B cell (primary cell): Measurements from ENCODE around the gene CTSD. TPM values are rescaled to one million over a fixed set of nuclear protein-coding genes. Genes with fewer than 3 reads are reported as not detected.

ENCODE experiments used
- ATAC-seq: fragments of 200-7000 bp; cut with Tn5 transposase; one replicate; pipeline ENCODE4 v1.10.0; 2021; ENCODE audit warnings: low read depth, mild to moderate bottlenecking, moderate number of reproducible peaks, moderate library complexity
- CTCF ChIA-PET: fragments of 350-600 bp; sonication (Branson Sonifier 250); formaldehyde crosslinking; loops from one replicate; lab custom pipeline; 2021; ENCODE audit warnings: antibody characterized with exemption, inconsistent platforms; lab: Charles Lee
- POLR2A ChIA-PET: fragments of 350-600 bp; sonication (Branson Sonifier 250); formaldehyde crosslinking; loops from one replicate; lab custom pipeline; 2021; ENCODE audit warnings: antibody characterized with exemption; lab: Charles Lee
- DNase-seq: peaks from one replicate; pipeline ENCODE4 v3.0.0; 2013
- H2AFZ ChIP-seq: 2 replicates; pipeline ENCODE4 v1.6.1; 2012; ENCODE audit warnings: mild to moderate bottlenecking, low read depth, low read length; ENCODE audit not compliant: insufficient read depth, poor library complexity, severe bottlenecking
- H3K27ac ChIP-seq, 2 donors: 1 replicate in 1 of 2; 2 replicates in 1 of 2; pipeline ENCODE4 v1.5.1; 2012 to 2013; ENCODE audit warnings: low read length in 2 of 2, mild to moderate bottlenecking in 2 of 2, moderate library complexity in 1 of 2
- H3K27me3 ChIP-seq, 4 experiments: fragments of 200-600 bp in 1 of 4; sonication (generic) in 1 of 4; replicated peaks in 1 of 4; 1 replicate in 2 of 4; 2 replicates in 2 of 4; pipeline versions ENCODE4 v1.6.1 to v1.7.0; 2013 to 2016; ENCODE audit warnings: low read length in 3 of 4, mild to moderate bottlenecking in 2 of 4, mixed read lengths in 1 of 4, moderate library complexity in 1 of 4; ENCODE audit not compliant: insufficient read depth in 4 of 4, control insufficient read depth in 3 of 4; ENCODE audit errors: control extremely low read depth in 1 of 4
- H3K36me3 ChIP-seq, 2 experiments: replicated peaks in 1 of 2; 1 replicate in 1 of 2; 2 replicates in 1 of 2; pipeline versions ENCODE4 v1.6.1 to v1.7.1; 2013; ENCODE audit warnings: low read length in 1 of 2; ENCODE audit not compliant: insufficient read depth in 2 of 2, control insufficient read depth in 1 of 2; ENCODE audit errors: control extremely low read depth in 1 of 2, extremely low read depth in 1 of 2
- H3K4me1 ChIP-seq, 2 donors: fragments of 200-600 bp in 1 of 2; sonication (generic) in 1 of 2; 1 replicate in 1 of 2; 2 replicates in 1 of 2; pipeline versions ENCODE4 v1.5.1 to v1.6.1; 2013 to 2017; ENCODE audit warnings: low read length in 2 of 2; ENCODE audit not compliant: control insufficient read depth in 2 of 2, insufficient read depth in 2 of 2
- H3K4me2 ChIP-seq: replicated peaks from 2 replicates; pipeline ENCODE3; 2012; ENCODE audit warnings: mild to moderate bottlenecking, low read depth, low read length; ENCODE audit not compliant: poor library complexity, severe bottlenecking
- H3K4me3 ChIP-seq, 5 experiments: fragments of 200-600 bp in 1 of 5; sonication (generic) in 1 of 5; 1 replicate in 3 of 5; 2 replicates in 2 of 5; pipeline versions ENCODE4 v1.5.1 to v1.7.0; 2011 to 2016; ENCODE audit warnings: low read length in 4 of 5, mild to moderate bottlenecking in 4 of 5, low read depth in 2 of 5, control low read depth in 1 of 5, moderate library complexity in 1 of 5; ENCODE audit not compliant: insufficient read depth in 1 of 5; ENCODE audit errors: control extremely low read depth in 1 of 5, extremely low read depth in 1 of 5
- H3K79me2 ChIP-seq: fragments of 200-600 bp; sonication (generic); one replicate; pipeline ENCODE4 v1.6.0; 2016; ENCODE audit warnings: low read length; ENCODE audit not compliant: control insufficient read depth, insufficient read depth
- H3K9ac ChIP-seq: fragments of 200-600 bp; sonication (generic); 2 replicates; pipeline ENCODE4 v1.6.1; 2017; ENCODE audit warnings: mild to moderate bottlenecking, low read length, moderate library complexity
- H3K9me3 ChIP-seq, 3 donors: one replicate each; pipeline versions ENCODE4 v1.6.1 to v1.7.1; 2013; ENCODE audit warnings: low read length in 2 of 3; ENCODE audit not compliant: control insufficient read depth in 2 of 3, insufficient read depth in 1 of 3; ENCODE audit errors: control extremely low read depth in 1 of 3
- H4K20me1 ChIP-seq: 2 replicates; pipeline ENCODE4 v1.6.0; 2012; ENCODE audit warnings: mild to moderate bottlenecking, low read length; ENCODE audit not compliant: insufficient read depth, control insufficient read depth, poor library complexity, severe bottlenecking
- H3K27ac Mint-ChIP-seq: one replicate; pipeline ENCODE4 v1.8.0; 2021; ENCODE audit warnings: mixed read lengths
- H3K27me3 Mint-ChIP-seq: one replicate; pipeline ENCODE4 v1.8.0; 2021; ENCODE audit warnings: mixed read lengths
- H3K4me1 Mint-ChIP-seq: one replicate; pipeline ENCODE4 v1.8.0; 2021; ENCODE audit warnings: mixed read lengths
- H3K4me3 Mint-ChIP-seq: one replicate; pipeline ENCODE4 v1.8.0; 2021; ENCODE audit warnings: mixed read lengths
- H3K9me3 Mint-ChIP-seq: one replicate; pipeline ENCODE4 v1.8.0; 2022; ENCODE audit warnings: mixed read lengths; ENCODE audit not compliant: insufficient read depth
- EZH2 ChIP-seq: IDR thresholded peaks from 2 replicates; pipeline ENCODE4 v1.6.1; 2012; ENCODE audit warnings: borderline replicate concordance, low read depth, mild to moderate bottlenecking, moderate library complexity, low read length; ENCODE audit not compliant: insufficient read depth, poor library complexity, severe bottlenecking
- WGBS: methylation state at CpG from one replicate; pipeline ENCODE4 v1.1.5; 2013; ENCODE audit warnings: missing lambda C conversion rate; ENCODE audit not compliant: insufficient coverage; 5-methylcytosine and 5-hydroxymethylcytosine counted together
- intact Hi-C: fragments of 100-400 bp; cut with micrococcal nuclease; formaldehyde crosslinking; loops from one replicate; pipeline ENCODE4 v1.10.0; 2022
- polyA plus RNA-seq: library from polyadenylated mRNA; depleted of rRNA; stranded (reverse); fragments of >200 nt; gene quantifications from 2 replicates; pipeline ENCODE4 v1.2.3, GENCODE V29; 2012
- total RNA-seq, 2 donors: library from RNA; stranded (reverse); fragments of 120-200 nt in 1 of 2; gene quantifications; 1 replicate in 1 of 2; 2 replicates in 1 of 2; pipeline versions ENCODE4 v1.2.3 to v1.2.4, GENCODE V29; 2013 to 2022
- TF ChIP-seq, protein P1 (sequence below): fragments of 200-600 bp; IDR thresholded peaks from one replicate; pipeline ENCODE4 v1.8.0; 2022; ENCODE audit warnings: antibody characterized with exemption, mild to moderate bottlenecking

Gene CTSD
- total and polyA plus RNA-seq, 2 donors (not counting 1 experiment from before 2014, with no cell fraction given) = 42.2 to 83.5 TPM

DNA sequence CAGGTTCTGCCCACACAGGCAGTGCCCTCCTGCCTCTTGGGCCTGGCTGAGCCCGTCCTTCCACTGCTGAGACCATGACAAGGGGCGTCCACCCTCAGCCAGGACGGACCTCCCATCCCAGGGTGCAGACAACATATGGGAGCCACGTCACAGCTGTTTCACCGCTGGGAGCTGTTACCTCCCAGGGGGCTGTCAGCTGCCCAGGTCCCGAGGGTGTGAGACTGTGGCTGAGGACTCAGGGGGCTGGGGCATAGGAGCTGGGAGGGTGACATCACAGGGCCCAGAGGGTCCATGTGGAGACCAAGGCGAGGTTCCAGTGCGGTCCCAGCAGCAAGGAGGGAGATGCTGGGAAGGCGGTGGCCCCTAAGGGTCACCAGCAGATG is 17.9 kb upstream of the CTSD start:
- H3K9me3 ChIP-seq = no peaks in the 10 kb centered on the region
- H3K4me1 ChIP-seq = peaks cover 0 to 10% of the 10 kb centered on the region in 2 donors
- WGBS = 72% methylated on average over 8 of the region's 9 CpGs
- H4K20me1 ChIP-seq = no peaks in the 10 kb centered on the region
- Mint-ChIP-seq H3K9me3 (no peaks in the 10 kb centered on the region), H3K4me1 (peaks cover 15% of the 10 kb centered on the region), H3K27me3 (peaks cover 4% of the 10 kb centered on the region), H3K27ac (no peak overlapping the region), H3K4me3 (no peak overlapping the region)
- H3K79me2 ChIP-seq = no peaks in the 10 kb centered on the region
- no peaks in the 10 kb centered on the region for H3K36me3 ChIP-seq
- H3K27ac ChIP-seq = no peak overlapping the region
- TF ChIP-seq EZH2 = no peak
- TF ChIP-seq, protein P1, sequence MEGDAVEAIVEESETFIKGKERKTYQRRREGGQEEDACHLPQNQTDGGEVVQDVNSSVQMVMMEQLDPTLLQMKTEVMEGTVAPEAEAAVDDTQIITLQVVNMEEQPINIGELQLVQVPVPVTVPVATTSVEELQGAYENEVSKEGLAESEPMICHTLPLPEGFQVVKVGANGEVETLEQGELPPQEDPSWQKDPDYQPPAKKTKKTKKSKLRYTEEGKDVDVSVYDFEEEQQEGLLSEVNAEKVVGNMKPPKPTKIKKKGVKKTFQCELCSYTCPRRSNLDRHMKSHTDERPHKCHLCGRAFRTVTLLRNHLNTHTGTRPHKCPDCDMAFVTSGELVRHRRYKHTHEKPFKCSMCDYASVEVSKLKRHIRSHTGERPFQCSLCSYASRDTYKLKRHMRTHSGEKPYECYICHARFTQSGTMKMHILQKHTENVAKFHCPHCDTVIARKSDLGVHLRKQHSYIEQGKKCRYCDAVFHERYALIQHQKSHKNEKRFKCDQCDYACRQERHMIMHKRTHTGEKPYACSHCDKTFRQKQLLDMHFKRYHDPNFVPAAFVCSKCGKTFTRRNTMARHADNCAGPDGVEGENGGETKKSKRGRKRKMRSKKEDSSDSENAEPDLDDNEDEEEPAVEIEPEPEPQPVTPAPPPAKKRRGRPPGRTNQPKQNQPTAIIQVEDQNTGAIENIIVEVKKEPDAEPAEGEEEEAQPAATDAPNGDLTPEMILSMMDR = no peak
- no peak overlapping the region for H3K4me3 ChIP-seq
- H3K9ac ChIP-seq = no peak overlapping the region
- no peak for DNase-seq
- no peak overlapping the region for H2AFZ ChIP-seq
- intact Hi-C loops = no loop called here
- ATAC-seq = no peak
- H3K4me2 ChIP-seq = no peak overlapping the region
- no peaks in the 10 kb centered on the region for H3K27me3 ChIP-seq
- ChIA-PET POLR2A (no interaction called here), CTCF (interaction anchor here (1.1 kb wide), 1 partner anchor 88 kb away, joined by 3 read pairs; no protein-coding TSS in a partner anchor)

DNA sequence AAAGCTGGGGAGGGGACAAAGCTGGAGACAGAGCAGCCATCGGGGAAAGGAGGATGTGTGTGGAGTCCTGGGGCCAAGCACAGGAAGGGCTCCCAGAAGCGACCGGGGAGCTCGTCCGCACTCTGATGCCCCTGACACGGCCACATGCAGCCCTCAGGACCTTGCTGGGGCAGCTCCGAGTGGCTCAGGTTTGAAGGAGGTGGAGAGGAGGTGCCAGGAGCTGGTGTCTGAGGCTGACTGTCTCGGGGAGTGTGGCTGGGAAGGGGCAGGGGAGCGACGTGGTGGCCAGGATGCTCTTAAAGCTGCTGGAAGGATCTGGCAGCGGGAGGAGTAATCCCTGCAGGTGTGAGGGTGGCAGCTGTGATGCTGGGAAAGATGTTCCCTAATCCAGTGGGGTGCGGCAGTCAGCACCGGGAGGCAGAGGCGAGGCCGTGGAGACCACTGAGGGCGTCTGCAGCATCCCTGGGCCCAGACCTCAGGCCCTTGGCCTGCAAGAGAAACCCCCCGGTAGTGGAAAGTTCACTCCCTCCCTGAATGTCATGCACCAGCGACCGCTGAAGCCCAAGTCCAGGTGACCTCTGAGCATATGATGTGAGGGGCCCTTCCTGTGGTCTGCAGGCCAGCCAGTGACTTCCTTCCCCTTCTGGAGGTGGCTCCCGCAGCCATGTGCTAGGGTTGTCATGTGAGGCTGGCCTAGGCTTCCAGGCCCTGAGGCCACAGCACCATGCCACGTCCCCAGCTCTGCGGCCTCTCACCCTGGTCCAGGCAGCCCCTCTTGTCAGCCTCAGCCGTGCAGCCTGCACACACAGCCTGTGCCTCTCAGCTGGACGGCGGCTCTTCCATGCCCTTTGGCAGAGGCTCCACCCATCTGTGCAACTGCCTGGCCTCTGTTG is 17.2 kb upstream of the CTSD start:
- no peaks in the 10 kb centered on the region for H3K79me2 ChIP-seq
- H3K27me3 ChIP-seq = no peaks in the 10 kb centered on the region
- no peak for TF ChIP-seq EZH2
- TF ChIP-seq, protein P1 = no peak
- H3K9me3 Mint-ChIP-seq = no peaks in the 10 kb centered on the region
- no peaks in the 10 kb centered on the region for H3K9me3 ChIP-seq
- H3K4me1 Mint-ChIP-seq = peaks cover 15% of the 10 kb centered on the region
- no peak overlapping the region for H2AFZ ChIP-seq
- no peaks in the 10 kb centered on the region for H3K36me3 ChIP-seq
- peaks cover 5% of the 10 kb centered on the region for H3K27me3 Mint-ChIP-seq
- peak; percentile 33 for ATAC-seq
- CTCF ChIA-PET = interaction anchor here (1.1 kb wide), 1 partner anchor 88 kb away, joined by 3 read pairs; no protein-coding TSS in a partner anchor
- DNase-seq = no peak
- POLR2A ChIA-PET = no interaction called here
- H3K9ac ChIP-seq = no peak overlapping the region
- no peak overlapping the region for H3K27ac Mint-ChIP-seq
- H3K4me3 Mint-ChIP-seq = no peak overlapping the region
- 70% methylated on average over 21 of the region's 25 CpGs for WGBS
- H3K4me3 ChIP-seq = no peak overlapping the region
- intact Hi-C loops = no loop called here
- H3K4me1 ChIP-seq = peaks cover 0 to 10% of the 10 kb centered on the region in 2 donors
- no peaks in the 10 kb centered on the region for H4K20me1 ChIP-seq
- H3K27ac ChIP-seq = no peak overlapping the region
- H3K4me2 ChIP-seq = no peak overlapping the region
